SK-N-SH (cell line): ENCODE measurements around the gene CAPG. TPM values are rescaled to one million over a fixed set of nuclear protein-coding genes. Genes with fewer than 3 reads are reported as not detected.

ENCODE experiments used
- CTCF ChIA-PET: fragments of 300-600, 350-600 bp; formaldehyde crosslinking; extraction: SDS; loops from one replicate; lab custom pipeline; 2021; lab: Yijun Ruan, JAX
- POLR2A ChIA-PET: fragments of 350-600 bp; sonication (Branson Sonifier 250); formaldehyde crosslinking; extraction: SDS; loops from one replicate; lab custom pipeline; 2020; ENCODE audit warnings: antibody characterized with exemption, inconsistent platforms; lab: Yijun Ruan, JAX
- DNase-seq: peaks from one replicate; pipeline ENCODE4 v3.0.0; 2012
- H2AFZ ChIP-seq: fragments of 200-600 bp; sonication (generic); 2 replicates; pipeline ENCODE4 v1.8.1; 2016; ENCODE audit warnings: antibody characterized with exemption, mild to moderate bottlenecking, low read depth
- H3F3A ChIP-seq: fragments of 200-600 bp; sonication (generic); replicated peaks from 2 replicates; pipeline ENCODE3; 2016; ENCODE audit warnings: antibody characterized with exemption, mild to moderate bottlenecking; ENCODE audit not compliant: insufficient read depth
- H3K27ac ChIP-seq, 2 experiments: fragments of 200-500 bp in 1 of 2; fragments of 200-600 bp in 1 of 2; sonication (Bioruptor generic) in 1 of 2; sonication (generic), shearing (Covaris generic) in 1 of 2; 2 replicates each; pipeline versions ENCODE4 v1.5.1 to v1.6.1; 2014 to 2016; ENCODE audit warnings: low read depth in 2 of 2, inconsistent platforms in 1 of 2, low read length in 1 of 2, mild to moderate bottlenecking in 1 of 2, mixed read lengths in 1 of 2
- H3K27me3 ChIP-seq: fragments of 200-600 bp; sonication (generic), shearing (Covaris generic); 2 replicates; pipeline ENCODE4 v1.6.1; 2016; ENCODE audit warnings: mixed run types; ENCODE audit not compliant: insufficient read depth
- H3K36me3 ChIP-seq, 2 experiments: fragments of 200-500 bp in 1 of 2; fragments of 200-600 bp in 1 of 2; sonication (Bioruptor generic) in 1 of 2; sonication (generic) in 1 of 2; replicated peaks in 1 of 2; 2 replicates each; pipeline versions ENCODE3 to v1.5.1; 2014 to 2016; ENCODE audit warnings: low read length in 1 of 2, mild to moderate bottlenecking in 1 of 2; ENCODE audit not compliant: insufficient read depth in 2 of 2, control insufficient read depth in 1 of 2
- H3K4me1 ChIP-seq, 2 experiments: fragments of 200-500 bp in 1 of 2; fragments of 200-600 bp in 1 of 2; sonication (Bioruptor generic) in 1 of 2; sonication (generic), shearing (Covaris generic) in 1 of 2; 2 replicates each; pipeline versions ENCODE4 v1.5.1 to v1.6.1; 2014 to 2016; ENCODE audit warnings: low read depth in 1 of 2, low read length in 1 of 2, mixed run types in 1 of 2; ENCODE audit not compliant: insufficient read depth in 2 of 2, control insufficient read depth in 1 of 2
- H3K4me2 ChIP-seq: fragments of 200-600 bp; sonication (generic), shearing (Covaris generic); 2 replicates; pipeline ENCODE4 v1.6.1; 2017; ENCODE audit warnings: mixed run types
- H3K4me3 ChIP-seq, 2 experiments: fragments of 200-500 bp in 1 of 2; fragments of 200-600 bp in 1 of 2; sonication (Bioruptor generic) in 1 of 2; sonication (generic), shearing (Covaris generic) in 1 of 2; 2 replicates each; pipeline versions ENCODE4 v1.5.1 to v1.8.1; 2014 to 2016; ENCODE audit warnings: low read depth in 2 of 2, inconsistent platforms in 1 of 2, low read length in 1 of 2, mild to moderate bottlenecking in 1 of 2, mixed read lengths in 1 of 2, moderate library complexity in 1 of 2
- H3K79me2 ChIP-seq: fragments of 200-600 bp; sonication (generic); 2 replicates; pipeline ENCODE4 v1.8.1; 2017; ENCODE audit warnings: mild to moderate bottlenecking; ENCODE audit not compliant: insufficient read depth
- H3K9ac ChIP-seq: fragments of 200-600 bp; sonication (generic); 2 replicates; pipeline ENCODE4 v1.6.1; 2017; ENCODE audit warnings: mixed run types
- H3K9me2 ChIP-seq: fragments of 200-600 bp; sonication (generic); 2 replicates; pipeline ENCODE4 v1.6.1; 2017; ENCODE audit warnings: mixed run types
- H3K9me3 ChIP-seq: fragments of 200-600 bp; sonication (generic); 2 replicates; pipeline ENCODE4 v1.6.1; 2017; ENCODE audit warnings: mixed run types, mild to moderate bottlenecking, moderate library complexity
- H4K20me1 ChIP-seq: fragments of 200-600 bp; sonication (generic); 2 replicates; pipeline ENCODE4 v1.6.1; 2017; ENCODE audit warnings: mild to moderate bottlenecking, mixed run types; ENCODE audit not compliant: insufficient read depth
- CHD2 ChIP-seq: fragments of 150-350 bp; IDR thresholded peaks from 2 replicates; pipeline ENCODE4 v1.6.1; 2018; ENCODE audit warnings: low read length; ENCODE audit not compliant: partially characterized antibody
- FOSL2 ChIP-seq: IDR thresholded peaks from 2 replicates; pipeline ENCODE4 v1.4.0; 2012; ENCODE audit warnings: low read depth, mild to moderate bottlenecking, moderate library complexity, borderline replicate concordance
- FOXJ3 ChIP-seq: sonication (generic); formaldehyde crosslinking; IDR thresholded peaks from 2 replicates; pipeline ENCODE4 v1.5.1; 2020; ENCODE audit warnings: mild to moderate bottlenecking, missing genetic modification reagents
- GATA2 ChIP-seq: sonication (generic); formaldehyde crosslinking; IDR thresholded peaks from 2 replicates; pipeline ENCODE4 v1.5.0; 2020; ENCODE audit warnings: mild to moderate bottlenecking, missing genetic modification reagents
- MAX ChIP-seq: IDR thresholded peaks from 2 replicates; pipeline ENCODE4 v1.4.0; 2012; ENCODE audit warnings: low read depth
- MEF2A ChIP-seq: IDR thresholded peaks from 2 replicates; pipeline ENCODE4 v1.4.0; 2012; ENCODE audit warnings: low read depth, borderline replicate concordance
- PBX3 ChIP-seq: IDR thresholded peaks from 2 replicates; pipeline ENCODE4; 2012
- POLR2AphosphoS5 ChIP-seq: IDR thresholded peaks from 2 replicates; pipeline ENCODE4 v1.6.1; 2012; ENCODE audit warnings: low read depth, low read length
- RAD21 ChIP-seq: IDR thresholded peaks from 2 replicates; pipeline ENCODE4 v1.6.1; 2012; ENCODE audit warnings: mild to moderate bottlenecking, low read length
- RCOR1 ChIP-seq: fragments of 150-350 bp; IDR thresholded peaks from 2 replicates; pipeline ENCODE4 v1.6.1; 2017; ENCODE audit warnings: antibody characterized with exemption, low read length
- REST ChIP-seq: IDR thresholded peaks from 2 replicates; pipeline ENCODE4 v1.6.1; 2012; ENCODE audit warnings: mild to moderate bottlenecking, low read depth, low read length, moderate library complexity
- YY1 ChIP-seq: IDR thresholded peaks from 2 replicates; pipeline ENCODE4 v1.4.0; 2012; ENCODE audit warnings: low read depth, mild to moderate bottlenecking
- WGBS: methylation state at CpG from one replicate; pipeline ENCODE4 v1.1.6; 2017; ENCODE audit warnings: low lambda C conversion rate; 5-methylcytosine and 5-hydroxymethylcytosine counted together
- polyA plus RNA-seq, 3 experiments: library from polyadenylated mRNA; depleted of rRNA; stranded (reverse); fragments of >200 nt; gene quantifications; 2 replicates each; pipeline ENCODE4 v1.2.3, GENCODE V29; 2012
- TF ChIP-seq, protein P1 (sequence below): IDR thresholded peaks from 2 replicates; pipeline ENCODE4 v1.4.0; 2012; ENCODE audit warnings: low read depth, borderline replicate concordance
- TF ChIP-seq, protein P2 (sequence below): fragments of 200-600 bp; sonication (generic); IDR thresholded peaks from 2 replicates; pipeline ENCODE4 v1.6.1; 2017; ENCODE audit warnings: antibody characterized with exemption, mild to moderate bottlenecking, moderate library complexity

Gene CAPG
- polyA plus RNA-seq, 1 of the 3 experiments (the other 2 are of a cell fraction) = 1.2 TPM

DNA sequence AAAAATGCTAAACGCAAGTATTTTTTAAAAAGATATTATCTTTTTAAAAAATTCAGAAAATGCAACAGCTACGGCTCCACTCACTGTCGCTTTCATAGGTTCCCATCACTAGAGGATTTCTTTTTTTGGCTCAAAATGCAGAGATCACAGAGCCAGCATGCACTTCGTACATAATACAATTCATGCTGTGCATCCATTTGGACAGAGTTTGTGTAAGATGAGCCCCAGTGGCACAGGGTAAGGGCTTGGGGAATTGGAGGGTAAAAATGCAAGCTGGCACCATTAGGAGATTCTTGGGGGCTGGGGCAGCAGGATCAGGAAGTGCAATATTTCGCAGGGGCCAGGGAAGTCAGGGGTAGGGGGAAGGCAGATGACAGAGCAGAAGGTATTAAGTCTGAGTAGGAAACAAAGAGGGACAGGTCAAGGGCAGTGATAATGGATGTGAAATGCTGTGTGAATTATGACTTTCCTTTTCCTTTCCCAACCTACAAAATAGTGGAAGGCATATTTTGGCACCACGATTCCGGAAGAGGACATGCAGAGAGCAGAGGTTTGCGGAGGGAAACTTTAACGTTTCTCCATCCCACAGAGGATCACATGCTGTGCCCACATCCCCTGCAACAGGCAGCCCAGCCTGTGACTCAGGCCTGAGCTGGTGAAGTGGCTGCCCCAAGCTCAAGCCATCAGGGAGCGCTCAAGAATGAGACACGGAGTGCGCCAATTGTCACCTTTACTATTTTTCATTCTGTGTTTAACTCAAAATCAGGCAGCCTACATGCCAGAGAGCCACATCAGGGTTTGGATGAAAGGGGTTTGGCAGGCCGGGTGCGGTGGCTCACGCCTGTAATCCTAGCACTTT is 4.7 kb downstream of the CAPG start:
- WGBS = 75% methylated on average over 15 of the region's 15 CpGs
- Histone ChIP-seq H3K27ac (peak overlapping the region; percentile 13 to 53; a peak in 3 of 4 replicates), H2AFZ (peak overlapping the region; percentile 59; the same call in 1 of the 2 replicates), H3K4me3 (no peak overlapping the region), H3K79me2 (no peaks in the 10 kb centered on the region), H4K20me1 (no peaks in the 10 kb centered on the region), H3K36me3 (no peaks in the 10 kb centered on the region), H3K4me2 (0 out of 2 replicates have a peak overlapping the region, but pooled peaks have one; percentile 37), H3K9ac (no peak overlapping the region), H3K27me3 (no peaks in the 10 kb centered on the region), H3F3A (peaks cover 14% of the 10 kb centered on the region), H3K4me1 (peaks cover 9 to 14% of the 10 kb centered on the region in 2 experiments; a peak in 2 of 4 replicates), H3K9me2 (no peaks in the 10 kb centered on the region), H3K9me3 (0 out of 2 replicates have a peak, but pooled peaks cover 4% of the 10 kb centered on the region)
- no peak for DNase-seq
- ChIA-PET CTCF (interaction anchor here (0.5 to 1.5 kb wide), 2 partner anchors 147 to 191 kb away, joined by 3 to 4 read pairs; no protein-coding TSS in a partner anchor), POLR2A (no interaction called here)
- TF ChIP-seq MEF2A = no peak
- 0 out of 2 replicates have a peak, but pooled peaks have one; percentile 26 for TF ChIP-seq MAX

DNA sequence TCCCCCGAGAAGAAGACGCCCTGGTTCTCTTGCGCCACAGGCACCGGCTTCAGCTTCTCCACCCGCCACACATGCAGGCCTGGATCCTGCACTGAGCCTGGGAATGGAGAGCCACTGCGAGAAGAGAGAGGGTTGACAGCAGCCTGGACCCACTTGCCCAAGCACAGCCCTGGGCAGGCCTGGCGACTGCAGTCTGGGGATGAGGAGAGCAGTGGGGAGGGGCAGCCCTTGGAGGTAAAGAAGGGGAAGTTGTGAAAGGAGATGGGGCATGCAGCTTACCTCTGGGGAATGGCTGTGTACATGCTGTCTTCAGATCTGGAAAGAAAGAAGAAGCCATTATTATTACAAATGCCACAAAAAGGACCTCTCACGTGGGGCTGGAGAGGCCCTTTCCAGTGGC is 8.3 kb downstream of the CAPG start:
- H3K4me3 ChIP-seq = no peak overlapping the region
- no peaks in the 10 kb centered on the region for H4K20me1 ChIP-seq
- no peak overlapping the region for H3K9ac ChIP-seq
- H3K4me1 ChIP-seq = peaks cover 6 to 9% of the 10 kb centered on the region in 2 experiments; a peak in 2 of 4 replicates
- H3K79me2 ChIP-seq = no peaks in the 10 kb centered on the region
- CTCF ChIA-PET = no interaction called here
- peaks cover 14% of the 10 kb centered on the region for H3F3A ChIP-seq
- no peak overlapping the region for H2AFZ ChIP-seq
- H3K9me3 ChIP-seq = 0 out of 2 replicates have a peak, but pooled peaks cover 4% of the 10 kb centered on the region
- no peaks in the 10 kb centered on the region for H3K27me3 ChIP-seq
- H3K4me2 ChIP-seq = no peak overlapping the region
- H3K27ac ChIP-seq = no peak overlapping the region
- DNase-seq = no peak
- H3K9me2 ChIP-seq = no peaks in the 10 kb centered on the region
- no peaks in the 10 kb centered on the region for H3K36me3 ChIP-seq
- WGBS = 92% methylated on average over 8 of the region's 8 CpGs
- POLR2A ChIA-PET = no interaction called here
- TF ChIP-seq FOXJ3 (CRISPR knock-in tag) = no peak
- TF ChIP-seq REST = no peak
- TF ChIP-seq RAD21 = no peak
- TF ChIP-seq MAX = no peak
- TF ChIP-seq FOSL2 = no peak
- TF ChIP-seq, protein P1, sequence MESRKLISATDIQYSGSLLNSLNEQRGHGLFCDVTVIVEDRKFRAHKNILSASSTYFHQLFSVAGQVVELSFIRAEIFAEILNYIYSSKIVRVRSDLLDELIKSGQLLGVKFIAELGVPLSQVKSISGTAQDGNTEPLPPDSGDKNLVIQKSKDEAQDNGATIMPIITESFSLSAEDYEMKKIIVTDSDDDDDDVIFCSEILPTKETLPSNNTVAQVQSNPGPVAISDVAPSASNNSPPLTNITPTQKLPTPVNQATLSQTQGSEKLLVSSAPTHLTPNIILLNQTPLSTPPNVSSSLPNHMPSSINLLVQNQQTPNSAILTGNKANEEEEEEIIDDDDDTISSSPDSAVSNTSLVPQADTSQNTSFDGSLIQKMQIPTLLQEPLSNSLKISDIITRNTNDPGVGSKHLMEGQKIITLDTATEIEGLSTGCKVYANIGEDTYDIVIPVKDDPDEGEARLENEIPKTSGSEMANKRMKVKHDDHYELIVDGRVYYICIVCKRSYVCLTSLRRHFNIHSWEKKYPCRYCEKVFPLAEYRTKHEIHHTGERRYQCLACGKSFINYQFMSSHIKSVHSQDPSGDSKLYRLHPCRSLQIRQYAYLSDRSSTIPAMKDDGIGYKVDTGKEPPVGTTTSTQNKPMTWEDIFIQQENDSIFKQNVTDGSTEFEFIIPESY = no peak
- no peak for TF ChIP-seq POLR2AphosphoS5
- TF ChIP-seq GATA2 (CRISPR knock-in tag) = no peak
- TF ChIP-seq CHD2 = no peak
- TF ChIP-seq, protein P2, sequence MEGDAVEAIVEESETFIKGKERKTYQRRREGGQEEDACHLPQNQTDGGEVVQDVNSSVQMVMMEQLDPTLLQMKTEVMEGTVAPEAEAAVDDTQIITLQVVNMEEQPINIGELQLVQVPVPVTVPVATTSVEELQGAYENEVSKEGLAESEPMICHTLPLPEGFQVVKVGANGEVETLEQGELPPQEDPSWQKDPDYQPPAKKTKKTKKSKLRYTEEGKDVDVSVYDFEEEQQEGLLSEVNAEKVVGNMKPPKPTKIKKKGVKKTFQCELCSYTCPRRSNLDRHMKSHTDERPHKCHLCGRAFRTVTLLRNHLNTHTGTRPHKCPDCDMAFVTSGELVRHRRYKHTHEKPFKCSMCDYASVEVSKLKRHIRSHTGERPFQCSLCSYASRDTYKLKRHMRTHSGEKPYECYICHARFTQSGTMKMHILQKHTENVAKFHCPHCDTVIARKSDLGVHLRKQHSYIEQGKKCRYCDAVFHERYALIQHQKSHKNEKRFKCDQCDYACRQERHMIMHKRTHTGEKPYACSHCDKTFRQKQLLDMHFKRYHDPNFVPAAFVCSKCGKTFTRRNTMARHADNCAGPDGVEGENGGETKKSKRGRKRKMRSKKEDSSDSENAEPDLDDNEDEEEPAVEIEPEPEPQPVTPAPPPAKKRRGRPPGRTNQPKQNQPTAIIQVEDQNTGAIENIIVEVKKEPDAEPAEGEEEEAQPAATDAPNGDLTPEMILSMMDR = no peak
- no peak for TF ChIP-seq RCOR1
- TF ChIP-seq YY1 = no peak
- TF ChIP-seq PBX3 = no peak
